Measurements from ENCODE around the gene CELF1.

GRCh38 chr11:47572715-47573255 is 19.9 kb upstream of the CELF1 start:
- no peak for TF ChIP-seq EZH2phosphoT487 (IDR thresholded peaks at IDR 0.05; ENCODE audit: low read length)
- TF ChIP-seq, protein P1, sequence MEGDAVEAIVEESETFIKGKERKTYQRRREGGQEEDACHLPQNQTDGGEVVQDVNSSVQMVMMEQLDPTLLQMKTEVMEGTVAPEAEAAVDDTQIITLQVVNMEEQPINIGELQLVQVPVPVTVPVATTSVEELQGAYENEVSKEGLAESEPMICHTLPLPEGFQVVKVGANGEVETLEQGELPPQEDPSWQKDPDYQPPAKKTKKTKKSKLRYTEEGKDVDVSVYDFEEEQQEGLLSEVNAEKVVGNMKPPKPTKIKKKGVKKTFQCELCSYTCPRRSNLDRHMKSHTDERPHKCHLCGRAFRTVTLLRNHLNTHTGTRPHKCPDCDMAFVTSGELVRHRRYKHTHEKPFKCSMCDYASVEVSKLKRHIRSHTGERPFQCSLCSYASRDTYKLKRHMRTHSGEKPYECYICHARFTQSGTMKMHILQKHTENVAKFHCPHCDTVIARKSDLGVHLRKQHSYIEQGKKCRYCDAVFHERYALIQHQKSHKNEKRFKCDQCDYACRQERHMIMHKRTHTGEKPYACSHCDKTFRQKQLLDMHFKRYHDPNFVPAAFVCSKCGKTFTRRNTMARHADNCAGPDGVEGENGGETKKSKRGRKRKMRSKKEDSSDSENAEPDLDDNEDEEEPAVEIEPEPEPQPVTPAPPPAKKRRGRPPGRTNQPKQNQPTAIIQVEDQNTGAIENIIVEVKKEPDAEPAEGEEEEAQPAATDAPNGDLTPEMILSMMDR (IDR thresholded peaks at IDR 0.05; ENCODE audit: low read length) = no peak

All from MM.1S (cell line).